HAP-1 (cell line): Measurements from ENCODE around the gene PEX11G.

Source experiments
- DNase-seq, 2 experiments: peaks; one replicate each; pipeline ENCODE4 v3.0.0-alpha.2; 2016 to 2020; ENCODE audit warnings: low spot score in 2 of 2
- H3K27me3 ChIP-seq: fragments of 250-450 bp; sonication (Bioruptor Pico); 2 replicates; pipeline ENCODE4 v1.5.1; 2020; ENCODE audit warnings: low read depth, mild to moderate bottlenecking, moderate library complexity
- H3K36me3 ChIP-seq: fragments of 250-450 bp; sonication (Bioruptor Pico); replicated peaks from 2 replicates; pipeline ENCODE4 v1.5.1; 2020; ENCODE audit warnings: mild to moderate bottlenecking
- H3K4me1 ChIP-seq: fragments of 250-450 bp; sonication (Bioruptor Pico); 2 replicates; pipeline ENCODE4 v1.5.1; 2020; ENCODE audit warnings: mild to moderate bottlenecking
- H3K4me3 ChIP-seq: fragments of 250-450 bp; sonication (Bioruptor Pico); 2 replicates; pipeline ENCODE4 v1.5.1; 2020; ENCODE audit warnings: mild to moderate bottlenecking, moderate library complexity
- H3K9me3 ChIP-seq: fragments of 250-450 bp; sonication (Bioruptor Pico); 2 replicates; pipeline ENCODE4 v1.5.1; 2020; ENCODE audit warnings: mild to moderate bottlenecking, moderate library complexity
- in situ Hi-C: fragments of 300-500 bp; cut with MboI; formaldehyde crosslinking; loops from 3 replicates; pipeline ENCODE4 v1.14.3; 2020; ENCODE audit warnings: low sequenced_read_pairs, inconsistent platforms, mixed read lengths

The PEX11G gene

GRCh38 chr19:7488736-7489353 lies at the start of gene PEX11G:
Gene PEX11G, minus strand, starts transcription at chr19:7489035. Its CDS starts 25 bp downstream, at chr19:7489010.
- H3K4me3 ChIP-seq = peak within 1 kb of the TSS; percentile 56
- in situ Hi-C loops = no loop called here

GRCh38 chr19:7535998-7536695 lies 47.3 kb upstream of the PEX11G start:
- DNase-seq = no peak
- in situ Hi-C loops = no loop called here

More at GRCh38 chr19:7488736-7489353, at the start of gene PEX11G:
- no peaks in the 10 kb centered on the region for H3K27me3 ChIP-seq
- H3K36me3 ChIP-seq = no peaks in the 10 kb centered on the region
- peak; percentile 91 to 94 for DNase-seq
- H3K4me1 ChIP-seq = peaks cover 9% of the 10 kb centered on the region
- no peaks in the 10 kb centered on the region for H3K9me3 ChIP-seq

GRCh38 chr19:7535047-7535997 lies 46.5 kb upstream of the PEX11G start, which contains the start of gene PNPLA6:
Gene PNPLA6, plus strand, starts transcription at chr19:7535717. Its CDS starts 72 bp downstream, at chr19:7535789.
- DNase-seq = peak; percentile 89 to 96
- Histone ChIP-seq H3K27me3 (no peaks in the 10 kb centered on the region), H3K9me3 (no peaks in the 10 kb centered on the region), H3K4me1 (peaks cover 7% of the 10 kb centered on the region), H3K36me3 (no peaks in the 10 kb centered on the region), H3K4me3 (peak within 1 kb of the TSS; percentile 71)
- in situ Hi-C loops = no loop called here

More at GRCh38 chr19:7535998-7536695, 47.3 kb upstream of the PEX11G start:
- H3K36me3 ChIP-seq = no peaks in the 10 kb centered on the region
- H3K4me3 ChIP-seq = peak overlapping the region; percentile 71
- peaks cover 7% of the 10 kb centered on the region for H3K4me1 ChIP-seq
- no peaks in the 10 kb centered on the region for H3K27me3 ChIP-seq
- no peaks in the 10 kb centered on the region for H3K9me3 ChIP-seq

- no peaks in the 10 kb centered on the region for H3K27me3 ChIP-seq
- peaks cover 3% of the 10 kb centered on the region; the same call in 1 of the 2 replicates for H3K36me3 ChIP-seq
- H3K4me1 ChIP-seq = peaks cover 7% of the 10 kb centered on the region
- no peaks in the 10 kb centered on the region for H3K9me3 ChIP-seq
- peak overlapping the region; percentile 71 for H3K4me3 ChIP-seq
- in situ Hi-C loops = no loop called here
- DNase-seq = peak; percentile 29 to 65
Measured at GRCh38 chr19:7534531-7535046, 45.8 kb upstream of the PEX11G start.

- in situ Hi-C loops = no loop called here
- H3K4me3 ChIP-seq = peak overlapping the region; percentile 71
- peaks cover 3% of the 10 kb centered on the region; the same call in 1 of the 2 replicates for H3K36me3 ChIP-seq
Measured at GRCh38 chr19:7533925-7534480, 45.2 kb upstream of the PEX11G start.

GRCh38 chr19:7533281-7533885 lies 44.5 kb upstream of the PEX11G start:
- DNase-seq = no peak
- in situ Hi-C loops = no loop called here
- Histone ChIP-seq H3K36me3 (peaks cover 3% of the 10 kb centered on the region), H3K4me1 (peaks cover 7% of the 10 kb centered on the region), H3K9me3 (no peaks in the 10 kb centered on the region), H3K4me3 (no peak overlapping the region), H3K27me3 (no peaks in the 10 kb centered on the region)

More at GRCh38 chr19:7533925-7534480, 45.2 kb upstream of the PEX11G start:
- H3K4me1 ChIP-seq = peaks cover 7% of the 10 kb centered on the region
- H3K9me3 ChIP-seq = no peaks in the 10 kb centered on the region
- no peaks in the 10 kb centered on the region for H3K27me3 ChIP-seq
- DNase-seq = no peak

- Histone ChIP-seq H3K9me3 (no peaks in the 10 kb centered on the region), H3K36me3 (peaks cover 3% of the 10 kb centered on the region), H3K27me3 (no peaks in the 10 kb centered on the region), H3K4me1 (peaks cover 4% of the 10 kb centered on the region; the same call in 1 of the 2 replicates), H3K4me3 (no peak overlapping the region)
- in situ Hi-C loops = no loop called here
- DNase-seq = no peak
Measured at GRCh38 chr19:7529610-7530490, 41.0 kb upstream of the PEX11G start.

GRCh38 chr19:7529246-7529600 lies 40.4 kb upstream of the PEX11G start:
- Histone ChIP-seq H3K9me3 (no peaks in the 10 kb centered on the region), H3K4me1 (peaks cover under 1% of the 10 kb centered on the region; the same call in 1 of the 2 replicates), H3K36me3 (peaks cover 3% of the 10 kb centered on the region), H3K4me3 (no peak overlapping the region), H3K27me3 (no peaks in the 10 kb centered on the region)
- in situ Hi-C loops = no loop called here
- no peak for DNase-seq

GRCh38 chr19:7528522-7529245 lies 39.8 kb upstream of the PEX11G start:
- Histone ChIP-seq H3K36me3 (peaks cover 3% of the 10 kb centered on the region), H3K4me1 (no peaks in the 10 kb centered on the region), H3K9me3 (no peaks in the 10 kb centered on the region), H3K4me3 (no peak overlapping the region), H3K27me3 (no peaks in the 10 kb centered on the region)
- DNase-seq = no peak
- in situ Hi-C loops = no loop called here

- Histone ChIP-seq H3K9me3 (no peaks in the 10 kb centered on the region), H3K4me3 (no peak overlapping the region), H3K36me3 (peaks cover 3% of the 10 kb centered on the region), H3K27me3 (no peaks in the 10 kb centered on the region), H3K4me1 (peaks cover 4% of the 10 kb centered on the region; the same call in 1 of the 2 replicates)
- in situ Hi-C loops = no loop called here
- no peak for DNase-seq
Measured at GRCh38 chr19:7528192-7528519, 39.3 kb upstream of the PEX11G start.

- in situ Hi-C loops = no loop called here
- Histone ChIP-seq H3K36me3 (peaks cover 3% of the 10 kb centered on the region), H3K4me1 (peaks cover 6% of the 10 kb centered on the region; the same call in 1 of the 2 replicates), H3K27me3 (no peaks in the 10 kb centered on the region), H3K9me3 (no peaks in the 10 kb centered on the region), H3K4me3 (no peak overlapping the region)
- DNase-seq = no peak
Measured at GRCh38 chr19:7527516-7528191, 38.8 kb upstream of the PEX11G start.
